ENCODE results near the gene MALRD1. TPM values are rescaled to one million over a fixed set of nuclear protein-coding genes. Genes with fewer than 3 reads are reported as not detected.

Gene MALRD1
- total RNA-seq, 1 experiment from 2014 or later: 0.50 TPM

DNA sequence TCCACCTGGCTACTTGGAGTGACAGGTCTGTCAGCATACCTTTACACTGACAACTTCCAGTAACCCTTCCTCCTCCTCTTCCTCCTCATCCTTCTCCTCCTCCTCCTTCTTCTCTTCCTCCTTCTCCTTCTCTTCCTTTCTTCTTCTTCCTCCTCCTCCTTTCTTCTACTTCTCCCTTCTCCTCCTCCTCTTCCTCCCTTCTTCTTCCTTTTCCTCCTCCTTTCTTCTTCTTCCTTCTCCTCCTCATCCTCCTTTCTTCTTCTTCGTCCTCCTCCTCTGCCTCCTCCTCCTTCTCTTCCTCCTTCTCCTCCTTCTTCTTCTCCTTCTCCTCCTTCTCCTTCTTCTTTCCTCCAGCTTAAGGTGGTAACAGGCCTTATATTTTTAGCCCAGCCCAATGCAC is 658.3 kb downstream of the MALRD1 start:
- ATAC-seq (no peak), DNase-seq (ENCODE audit: low spot score) (no peak)
- peaks cover 14% of the 10 kb centered on the region for H3K9me3 Mint-ChIP-seq
- H3K36me3 Mint-ChIP-seq: peaks cover 7% of the 10 kb centered on the region
- no peaks in the 10 kb centered on the region for H3K27me3 Mint-ChIP-seq (ENCODE audit: low read depth)
- ChIA-PET POLR2A (no interaction called here), CTCF (no interaction called here)
- no peak for TF ChIP-seq RORB (CRISPR knock-in tag; IDR thresholded peaks at IDR 0.05)
- no peak for TF ChIP-seq NR3C1 (CRISPR knock-in tag; conservative IDR thresholded peaks at IDR 0.05; ENCODE audit: low read depth)
- TF ChIP-seq, protein P1, sequence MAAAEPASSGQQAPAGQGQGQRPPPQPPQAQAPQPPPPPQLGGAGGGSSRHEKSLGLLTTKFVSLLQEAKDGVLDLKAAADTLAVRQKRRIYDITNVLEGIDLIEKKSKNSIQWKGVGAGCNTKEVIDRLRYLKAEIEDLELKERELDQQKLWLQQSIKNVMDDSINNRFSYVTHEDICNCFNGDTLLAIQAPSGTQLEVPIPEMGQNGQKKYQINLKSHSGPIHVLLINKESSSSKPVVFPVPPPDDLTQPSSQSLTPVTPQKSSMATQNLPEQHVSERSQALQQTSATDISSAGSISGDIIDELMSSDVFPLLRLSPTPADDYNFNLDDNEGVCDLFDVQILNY (CRISPR knock-in tag; IDR thresholded peaks at IDR 0.05): no peak
- no peak for TF ChIP-seq ZNF232 (CRISPR knock-in tag; IDR thresholded peaks at IDR 0.05)
- no peak for TF ChIP-seq JUN (CRISPR knock-in tag; IDR thresholded peaks at IDR 0.05)
- TF ChIP-seq, protein P2, sequence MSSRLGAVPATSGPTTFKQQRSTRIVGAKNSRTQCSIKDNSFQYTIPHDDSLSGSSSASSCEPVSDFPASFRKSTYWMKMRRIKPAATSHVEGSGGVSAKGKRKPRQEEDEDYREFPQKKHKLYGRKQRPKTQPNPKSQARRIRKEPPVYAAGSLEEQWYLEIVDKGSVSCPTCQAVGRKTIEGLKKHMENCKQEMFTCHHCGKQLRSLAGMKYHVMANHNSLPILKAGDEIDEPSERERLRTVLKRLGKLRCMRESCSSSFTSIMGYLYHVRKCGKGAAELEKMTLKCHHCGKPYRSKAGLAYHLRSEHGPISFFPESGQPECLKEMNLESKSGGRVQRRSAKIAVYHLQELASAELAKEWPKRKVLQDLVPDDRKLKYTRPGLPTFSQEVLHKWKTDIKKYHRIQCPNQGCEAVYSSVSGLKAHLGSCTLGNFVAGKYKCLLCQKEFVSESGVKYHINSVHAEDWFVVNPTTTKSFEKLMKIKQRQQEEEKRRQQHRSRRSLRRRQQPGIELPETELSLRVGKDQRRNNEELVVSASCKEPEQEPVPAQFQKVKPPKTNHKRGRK (CRISPR knock-in tag; IDR thresholded peaks at IDR 0.05; ENCODE audit: borderline replicate concordance): 0 out of 2 replicates have a peak, but pooled peaks have one; percentile 42
- no peak for TF ChIP-seq PRRX2 (CRISPR knock-in tag; IDR thresholded peaks at IDR 0.05)
- H3K4me1 Mint-ChIP-seq: peaks cover 4% of the 10 kb centered on the region; the same call in 1 of the 2 replicates
- no peak overlapping the region for H3K4me3 Mint-ChIP-seq
- no peak overlapping the region for H3K27ac Mint-ChIP-seq

GRCh38 chr10:19707376-19707775 is 658.8 kb downstream of the MALRD1 start:
- H3K36me3 Mint-ChIP-seq: peaks cover 11% of the 10 kb centered on the region
- TF ChIP-seq, protein P3, sequence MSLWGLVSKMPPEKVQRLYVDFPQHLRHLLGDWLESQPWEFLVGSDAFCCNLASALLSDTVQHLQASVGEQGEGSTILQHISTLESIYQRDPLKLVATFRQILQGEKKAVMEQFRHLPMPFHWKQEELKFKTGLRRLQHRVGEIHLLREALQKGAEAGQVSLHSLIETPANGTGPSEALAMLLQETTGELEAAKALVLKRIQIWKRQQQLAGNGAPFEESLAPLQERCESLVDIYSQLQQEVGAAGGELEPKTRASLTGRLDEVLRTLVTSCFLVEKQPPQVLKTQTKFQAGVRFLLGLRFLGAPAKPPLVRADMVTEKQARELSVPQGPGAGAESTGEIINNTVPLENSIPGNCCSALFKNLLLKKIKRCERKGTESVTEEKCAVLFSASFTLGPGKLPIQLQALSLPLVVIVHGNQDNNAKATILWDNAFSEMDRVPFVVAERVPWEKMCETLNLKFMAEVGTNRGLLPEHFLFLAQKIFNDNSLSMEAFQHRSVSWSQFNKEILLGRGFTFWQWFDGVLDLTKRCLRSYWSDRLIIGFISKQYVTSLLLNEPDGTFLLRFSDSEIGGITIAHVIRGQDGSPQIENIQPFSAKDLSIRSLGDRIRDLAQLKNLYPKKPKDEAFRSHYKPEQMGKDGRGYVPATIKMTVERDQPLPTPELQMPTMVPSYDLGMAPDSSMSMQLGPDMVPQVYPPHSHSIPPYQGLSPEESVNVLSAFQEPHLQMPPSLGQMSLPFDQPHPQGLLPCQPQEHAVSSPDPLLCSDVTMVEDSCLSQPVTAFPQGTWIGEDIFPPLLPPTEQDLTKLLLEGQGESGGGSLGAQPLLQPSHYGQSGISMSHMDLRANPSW (CRISPR knock-in tag; conservative IDR thresholded peaks at IDR 0.05; ENCODE audit: low read depth): no peak
- TF ChIP-seq RELA (CRISPR knock-in tag; IDR thresholded peaks at IDR 0.05; ENCODE audit: borderline replicate concordance): no peak
- no peak for TF ChIP-seq ZNF219 (CRISPR knock-in tag; IDR thresholded peaks at IDR 0.05; ENCODE audit: borderline replicate concordance)
- no peak for TF ChIP-seq CREM (CRISPR knock-in tag; IDR thresholded peaks at IDR 0.05)
- TF ChIP-seq, protein P4, sequence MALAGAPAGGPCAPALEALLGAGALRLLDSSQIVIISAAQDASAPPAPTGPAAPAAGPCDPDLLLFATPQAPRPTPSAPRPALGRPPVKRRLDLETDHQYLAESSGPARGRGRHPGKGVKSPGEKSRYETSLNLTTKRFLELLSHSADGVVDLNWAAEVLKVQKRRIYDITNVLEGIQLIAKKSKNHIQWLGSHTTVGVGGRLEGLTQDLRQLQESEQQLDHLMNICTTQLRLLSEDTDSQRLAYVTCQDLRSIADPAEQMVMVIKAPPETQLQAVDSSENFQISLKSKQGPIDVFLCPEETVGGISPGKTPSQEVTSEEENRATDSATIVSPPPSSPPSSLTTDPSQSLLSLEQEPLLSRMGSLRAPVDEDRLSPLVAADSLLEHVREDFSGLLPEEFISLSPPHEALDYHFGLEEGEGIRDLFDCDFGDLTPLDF (CRISPR knock-in tag; IDR thresholded peaks at IDR 0.05): no peak
- TF ChIP-seq FOXK1 (CRISPR knock-in tag; IDR thresholded peaks at IDR 0.05): no peak
- no peak for TF ChIP-seq ZNF396 (CRISPR knock-in tag; IDR thresholded peaks at IDR 0.05; ENCODE audit: borderline replicate concordance)
- TF ChIP-seq CDX4 (CRISPR knock-in tag; IDR thresholded peaks at IDR 0.05; ENCODE audit: borderline replicate concordance): no peak
- TF ChIP-seq HMGA2 (CRISPR knock-in tag; IDR thresholded peaks at IDR 0.05): no peak
- no peak for TF ChIP-seq AR (CRISPR knock-in tag; IDR thresholded peaks at IDR 0.05)
- TF ChIP-seq IRF2 (CRISPR knock-in tag; IDR thresholded peaks at IDR 0.05; ENCODE audit: borderline replicate concordance, low read depth): no peak
- no peak for TF ChIP-seq CREB1 (CRISPR knock-in tag; IDR thresholded peaks at IDR 0.05)
- no peak for TF ChIP-seq ZSCAN18 (CRISPR knock-in tag; IDR thresholded peaks at IDR 0.05)
- TF ChIP-seq, protein P2 (CRISPR knock-in tag; IDR thresholded peaks at IDR 0.05; ENCODE audit: borderline replicate concordance): no peak
- TF ChIP-seq NR2C2 (CRISPR knock-in tag; IDR thresholded peaks at IDR 0.05): no peak
- TF ChIP-seq ZNF232 (CRISPR knock-in tag; IDR thresholded peaks at IDR 0.05): no peak

More at GRCh38 chr10:19707376-19707775, 658.8 kb downstream of the MALRD1 start:
- DNase-seq (ENCODE audit: low spot score) (no peak), ATAC-seq (no peak)
- CTCF ChIA-PET: interaction anchor here (0.6 kb wide), 1 partner anchor 89 kb away, joined by 4 read pairs; no protein-coding TSS in a partner anchor
- H3K4me3 Mint-ChIP-seq: no peak overlapping the region
- H3K27me3 Mint-ChIP-seq (ENCODE audit: low read depth): no peaks in the 10 kb centered on the region
- POLR2A ChIA-PET: no interaction called here
- H3K27ac Mint-ChIP-seq: no peak overlapping the region
- H3K4me1 Mint-ChIP-seq: peaks cover 4% of the 10 kb centered on the region; the same call in 1 of the 2 replicates
- peaks cover 19% of the 10 kb centered on the region for H3K9me3 Mint-ChIP-seq
